ENCODE data around the gene MAP2K5.

Gene MAP2K5

DNA sequence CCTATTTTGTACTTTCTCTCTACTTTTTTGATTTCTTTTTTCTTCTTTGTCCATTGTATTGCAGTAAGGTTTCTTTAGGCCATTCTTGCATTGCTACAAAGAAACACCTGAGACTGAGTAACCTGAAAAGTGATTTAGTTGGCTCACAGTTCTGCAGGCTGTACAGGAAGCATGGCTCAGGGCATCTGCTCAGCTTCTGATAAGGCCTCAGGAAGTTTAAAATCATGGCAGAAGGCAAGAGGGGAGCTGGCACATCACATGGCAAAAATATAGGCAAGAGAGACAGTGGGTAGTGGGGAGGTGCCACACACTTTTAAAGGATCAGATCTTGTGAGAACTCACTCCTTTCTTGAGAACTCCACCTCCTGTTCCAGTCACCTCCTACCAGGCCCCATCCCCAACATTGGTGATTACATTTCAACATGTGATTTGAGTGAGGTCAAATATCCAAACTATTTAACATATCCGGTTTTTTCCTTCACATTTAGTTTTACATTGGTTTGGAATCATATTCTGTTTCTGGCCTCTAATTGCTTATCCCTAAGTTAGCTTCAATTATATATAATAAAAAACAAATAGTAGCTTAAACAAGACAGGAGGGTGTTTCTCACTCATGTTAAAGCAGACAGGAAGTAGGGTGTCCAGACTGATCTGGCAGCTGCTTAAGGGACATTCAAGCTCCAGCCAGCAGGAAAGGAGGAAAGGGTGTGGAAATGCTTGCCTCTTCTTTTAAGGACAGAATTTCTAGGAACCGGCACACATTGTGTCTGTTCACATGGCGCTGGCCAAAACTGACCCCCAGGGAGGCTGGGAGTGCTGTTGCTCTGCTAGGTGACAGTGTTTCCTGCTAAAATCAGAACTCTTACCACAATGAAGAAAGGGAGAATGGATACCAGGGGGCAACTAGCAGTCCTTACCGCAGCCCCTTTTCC, 254.0 kb downstream of the MAP2K5 start:
- TF ChIP-seq, protein P1, sequence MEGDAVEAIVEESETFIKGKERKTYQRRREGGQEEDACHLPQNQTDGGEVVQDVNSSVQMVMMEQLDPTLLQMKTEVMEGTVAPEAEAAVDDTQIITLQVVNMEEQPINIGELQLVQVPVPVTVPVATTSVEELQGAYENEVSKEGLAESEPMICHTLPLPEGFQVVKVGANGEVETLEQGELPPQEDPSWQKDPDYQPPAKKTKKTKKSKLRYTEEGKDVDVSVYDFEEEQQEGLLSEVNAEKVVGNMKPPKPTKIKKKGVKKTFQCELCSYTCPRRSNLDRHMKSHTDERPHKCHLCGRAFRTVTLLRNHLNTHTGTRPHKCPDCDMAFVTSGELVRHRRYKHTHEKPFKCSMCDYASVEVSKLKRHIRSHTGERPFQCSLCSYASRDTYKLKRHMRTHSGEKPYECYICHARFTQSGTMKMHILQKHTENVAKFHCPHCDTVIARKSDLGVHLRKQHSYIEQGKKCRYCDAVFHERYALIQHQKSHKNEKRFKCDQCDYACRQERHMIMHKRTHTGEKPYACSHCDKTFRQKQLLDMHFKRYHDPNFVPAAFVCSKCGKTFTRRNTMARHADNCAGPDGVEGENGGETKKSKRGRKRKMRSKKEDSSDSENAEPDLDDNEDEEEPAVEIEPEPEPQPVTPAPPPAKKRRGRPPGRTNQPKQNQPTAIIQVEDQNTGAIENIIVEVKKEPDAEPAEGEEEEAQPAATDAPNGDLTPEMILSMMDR (IDR thresholded peaks at IDR 0.05; ENCODE audit: control extremely low read depth, extremely low read depth, low read depth, missing control alignments): no peak
- DNase-seq (ENCODE audit: extremely low spot score): no peak
- POLR2A ChIA-PET: no interaction called here
- CTCF ChIA-PET: interaction anchor here (1.0 kb wide), 1 partner anchor 10 kb away, joined by 3 read pairs; no protein-coding TSS in a partner anchor

DNA sequence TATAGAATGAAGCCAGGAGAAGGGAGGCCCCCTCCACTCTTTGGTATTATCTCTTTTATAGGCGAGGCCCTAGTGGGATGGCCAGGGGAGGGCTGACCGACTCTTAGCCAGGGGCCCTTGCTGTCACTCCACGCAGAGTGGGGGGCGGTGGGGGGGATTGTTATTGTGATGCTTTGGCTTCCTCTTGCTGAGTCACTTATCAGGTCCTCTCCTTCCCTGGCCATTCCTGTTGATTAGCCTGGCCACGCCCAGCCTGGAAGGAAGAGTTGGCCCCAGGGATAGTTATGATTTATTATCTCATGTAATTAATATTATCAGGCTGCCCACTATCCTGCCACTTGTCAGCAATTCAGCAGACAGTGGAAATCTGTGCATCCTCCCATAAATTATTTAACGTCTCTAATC, 257.3 kb downstream of the MAP2K5 start:
- TF ChIP-seq, protein P1 (IDR thresholded peaks at IDR 0.05; ENCODE audit: control extremely low read depth, extremely low read depth, low read depth, missing control alignments): no peak
- ChIA-PET CTCF (interaction anchor here (1.3 kb wide), 1 partner anchor 9 kb away, joined by 3 read pairs; no protein-coding TSS in a partner anchor), POLR2A (no interaction called here)
- no peak for DNase-seq (ENCODE audit: extremely low spot score)

DNA sequence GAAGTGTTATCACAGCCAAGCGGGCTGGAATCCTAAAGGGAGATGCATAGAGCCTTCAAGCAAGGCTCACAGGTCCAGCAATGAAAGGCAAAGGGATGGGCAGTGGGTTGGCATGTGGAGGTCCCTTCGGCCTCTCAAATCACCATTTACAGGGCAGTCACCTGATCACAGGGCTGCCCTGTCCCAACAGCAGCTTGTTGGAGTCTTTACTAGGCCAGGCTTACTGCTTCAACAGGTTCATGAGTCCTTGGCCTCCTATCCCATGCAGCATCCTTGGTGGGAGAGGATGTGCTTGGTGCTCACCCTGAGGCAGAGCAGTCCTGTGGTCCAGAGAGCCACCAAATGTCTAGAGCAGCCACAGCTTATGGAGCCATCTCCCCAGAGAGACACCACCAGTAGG, 258.6 kb downstream of the MAP2K5 start:
- no peak for DNase-seq (ENCODE audit: extremely low spot score)
- POLR2A ChIA-PET: interaction anchor here (0.6 kb wide), 1 partner anchor 12 kb away, joined by 3 read pairs; no protein-coding TSS in a partner anchor
- CTCF ChIA-PET: no interaction called here
- TF ChIP-seq, protein P1 (IDR thresholded peaks at IDR 0.05; ENCODE audit: control extremely low read depth, extremely low read depth, low read depth, missing control alignments): no peak

DNA sequence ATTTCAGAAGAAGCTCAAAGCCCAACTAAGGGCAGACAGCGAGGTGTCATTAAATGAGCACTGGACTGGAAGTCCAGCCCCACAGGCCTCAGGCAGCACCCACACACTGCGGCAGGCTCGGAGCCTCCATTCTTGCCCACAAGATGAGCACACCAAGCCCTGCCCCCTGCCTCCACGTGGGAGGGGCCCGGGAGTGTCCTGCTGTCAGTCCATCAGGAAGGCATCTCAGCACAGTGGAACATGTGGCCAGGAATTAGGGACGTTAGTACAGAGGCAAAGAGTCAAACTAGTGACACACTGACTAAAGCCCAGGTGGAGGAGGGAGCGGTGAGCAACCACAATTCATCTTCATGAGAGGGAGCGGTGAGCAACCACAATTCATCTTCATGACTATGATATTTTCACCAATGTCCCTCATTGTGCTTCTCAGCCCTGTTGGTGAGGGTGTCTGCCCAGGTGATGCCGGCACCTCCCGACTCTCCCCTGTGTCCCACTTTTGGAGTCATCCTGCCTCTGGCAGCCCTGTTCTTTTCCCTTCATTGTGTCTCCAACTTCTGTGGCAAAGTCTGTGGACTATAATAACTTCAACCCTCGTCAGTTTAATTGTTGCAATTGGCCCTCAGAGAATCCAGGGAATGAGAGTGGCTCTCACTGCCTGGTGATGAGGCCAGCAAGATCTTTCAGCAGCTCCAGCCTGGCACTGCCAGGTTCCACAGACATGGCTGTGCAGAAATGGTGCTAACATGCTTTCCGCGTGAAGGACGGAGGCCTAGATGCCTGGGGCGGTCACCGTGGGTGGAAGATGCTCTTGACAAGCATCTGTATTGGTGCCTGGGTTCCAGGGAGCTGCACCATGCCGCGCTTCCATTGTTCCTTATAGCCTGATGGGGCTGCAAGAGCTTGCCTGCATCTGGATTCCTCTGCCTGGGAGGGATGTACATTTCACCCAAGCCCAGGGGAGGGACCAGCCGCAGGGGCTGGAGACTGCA, 259.7 kb downstream of the MAP2K5 start:
- CTCF ChIA-PET: interaction anchor here (1.1 kb wide), 1 partner anchor 11 kb away, joined by 3 read pairs; no protein-coding TSS in a partner anchor

DNA sequence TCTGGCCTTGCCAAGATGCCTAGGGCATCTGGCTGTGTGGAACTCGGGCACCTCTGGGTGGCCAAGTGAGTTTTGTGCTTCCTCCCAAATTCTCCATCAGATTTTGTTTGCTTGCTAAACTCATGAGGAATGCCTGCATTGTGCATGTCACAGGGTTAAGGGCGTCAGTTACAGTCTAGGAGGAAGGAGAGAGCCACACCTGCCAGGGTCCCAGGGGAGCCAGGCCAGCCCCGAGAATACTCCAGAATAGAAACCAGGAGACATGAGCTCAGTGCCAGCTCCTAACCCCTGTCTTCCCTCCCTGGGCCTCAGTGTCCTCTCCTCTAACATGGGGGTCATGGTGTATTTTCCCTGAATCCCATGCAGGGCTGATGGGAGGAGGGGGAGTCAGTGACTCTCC, 260.8 kb downstream of the MAP2K5 start:
- no peak for DNase-seq (ENCODE audit: extremely low spot score)
- TF ChIP-seq, protein P1 (IDR thresholded peaks at IDR 0.05; ENCODE audit: control extremely low read depth, extremely low read depth, low read depth, missing control alignments): no peak
- POLR2A ChIA-PET: no interaction called here
- CTCF ChIA-PET: interaction anchor here (1.1 kb wide), 1 partner anchor 12 kb away, joined by 3 read pairs; no protein-coding TSS in a partner anchor

More for the DNA sequence above, 259.7 kb downstream of the MAP2K5 start:
- TF ChIP-seq, protein P1 (IDR thresholded peaks at IDR 0.05; ENCODE audit: control extremely low read depth, extremely low read depth, low read depth, missing control alignments): no peak
- POLR2A ChIA-PET: no interaction called here
- no peak for DNase-seq (ENCODE audit: extremely low spot score)
